ENCODE results near the gene PLS3. TPM values are rescaled to one million over a fixed set of nuclear protein-coding genes. Genes with fewer than 3 reads are reported as not detected.

The PLS3 gene
- total RNA-seq, 3 donors from 2014 or later = 64.6 to 79.5 (median 69.4) TPM

GRCh38 chrX:115581759-115582615, 21.0 kb downstream of the PLS3 start:
- TF ChIP-seq, protein P1, sequence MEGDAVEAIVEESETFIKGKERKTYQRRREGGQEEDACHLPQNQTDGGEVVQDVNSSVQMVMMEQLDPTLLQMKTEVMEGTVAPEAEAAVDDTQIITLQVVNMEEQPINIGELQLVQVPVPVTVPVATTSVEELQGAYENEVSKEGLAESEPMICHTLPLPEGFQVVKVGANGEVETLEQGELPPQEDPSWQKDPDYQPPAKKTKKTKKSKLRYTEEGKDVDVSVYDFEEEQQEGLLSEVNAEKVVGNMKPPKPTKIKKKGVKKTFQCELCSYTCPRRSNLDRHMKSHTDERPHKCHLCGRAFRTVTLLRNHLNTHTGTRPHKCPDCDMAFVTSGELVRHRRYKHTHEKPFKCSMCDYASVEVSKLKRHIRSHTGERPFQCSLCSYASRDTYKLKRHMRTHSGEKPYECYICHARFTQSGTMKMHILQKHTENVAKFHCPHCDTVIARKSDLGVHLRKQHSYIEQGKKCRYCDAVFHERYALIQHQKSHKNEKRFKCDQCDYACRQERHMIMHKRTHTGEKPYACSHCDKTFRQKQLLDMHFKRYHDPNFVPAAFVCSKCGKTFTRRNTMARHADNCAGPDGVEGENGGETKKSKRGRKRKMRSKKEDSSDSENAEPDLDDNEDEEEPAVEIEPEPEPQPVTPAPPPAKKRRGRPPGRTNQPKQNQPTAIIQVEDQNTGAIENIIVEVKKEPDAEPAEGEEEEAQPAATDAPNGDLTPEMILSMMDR (IDR thresholded peaks at IDR 0.05) = no peak
- no peak for TF ChIP-seq POLR2AphosphoS5 (IDR thresholded peaks at IDR 0.05)
- TF ChIP-seq POLR2A (IDR thresholded peaks at IDR 0.05) = no peak
- H3K9me3 ChIP-seq = no peaks in the 10 kb centered on the region
- no peak overlapping the region for H3K4me3 ChIP-seq
- H3K27ac ChIP-seq = peak overlapping the region; percentile 20 to 64
- DNase-seq (ENCODE audit: low spot score in 2 of 2) = no peak
- no peaks in the 10 kb centered on the region for H3K4me1 ChIP-seq
- H3K27me3 ChIP-seq = peaks cover 0 to 61% of the 10 kb centered on the region in 2 donors
- intact Hi-C loops (cut with DNase I; ENCODE audit: low total_unique reads) = no loop called here
- no peaks in the 10 kb centered on the region for H3K36me3 ChIP-seq

GRCh38 chrX:115582616-115583495, 21.9 kb downstream of the PLS3 start:
- Histone ChIP-seq H3K27me3 (peaks cover 0 to 57% of the 10 kb centered on the region in 2 donors), H3K9me3 (no peaks in the 10 kb centered on the region), H3K4me1 (no peaks in the 10 kb centered on the region), H3K4me3 (peak overlapping the region in 1 of 3 donors; percentile 24), H3K27ac (peak overlapping the region; percentile 20 to 64), H3K36me3 (no peaks in the 10 kb centered on the region)
- intact Hi-C loops (cut with DNase I; ENCODE audit: low total_unique reads) = no loop called here
- DNase-seq (ENCODE audit: low spot score in 2 of 2) = no peak
- TF ChIP-seq POLR2A (IDR thresholded peaks at IDR 0.05) = no peak
- TF ChIP-seq, protein P1 (IDR thresholded peaks at IDR 0.05) = no peak
- TF ChIP-seq POLR2AphosphoS5 (IDR thresholded peaks at IDR 0.05) = no peak

GRCh38 chrX:115583496-115584004, 22.6 kb downstream of the PLS3 start:
- TF ChIP-seq, protein P1 (IDR thresholded peaks at IDR 0.05) = no peak
- TF ChIP-seq POLR2AphosphoS5 (IDR thresholded peaks at IDR 0.05) (no peak), POLR2A (IDR thresholded peaks at IDR 0.05) (no peak)
- H3K4me3 ChIP-seq = peak overlapping the region in 1 of 3 donors; percentile 24
- no peaks in the 10 kb centered on the region for H3K36me3 ChIP-seq
- intact Hi-C loops (cut with DNase I; ENCODE audit: low total_unique reads) = no loop called here
- H3K9me3 ChIP-seq = no peaks in the 10 kb centered on the region
- peak overlapping the region; percentile 20 to 28 for H3K27ac ChIP-seq
- H3K4me1 ChIP-seq = no peaks in the 10 kb centered on the region
- peaks cover 0 to 60% of the 10 kb centered on the region in 2 donors for H3K27me3 ChIP-seq
- no peak for DNase-seq (ENCODE audit: low spot score in 2 of 2)

DNA sequence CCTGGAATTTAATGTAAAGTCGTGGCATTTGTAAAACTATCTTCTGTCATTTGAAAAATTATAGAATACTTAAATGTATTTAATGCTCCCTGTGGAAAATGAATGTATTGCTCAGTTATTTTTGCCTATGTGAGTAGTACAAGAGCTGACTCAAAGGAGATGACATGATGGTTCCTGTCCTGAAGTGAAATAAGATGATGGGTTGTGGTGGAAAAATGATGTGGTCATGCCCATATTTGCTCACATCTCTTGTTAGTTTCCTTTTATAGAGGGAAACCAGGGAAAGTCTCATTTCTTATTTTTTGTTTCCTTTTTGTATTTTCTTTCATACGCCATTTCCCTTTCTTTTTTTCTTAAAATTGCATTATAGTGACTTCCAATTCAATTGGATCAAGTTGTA, 23.7 kb downstream of the PLS3 start:
- Histone ChIP-seq H3K9me3 (no peaks in the 10 kb centered on the region), H3K4me3 (no peak overlapping the region), H3K4me1 (no peaks in the 10 kb centered on the region), H3K27ac (no peak overlapping the region), H3K27me3 (peaks cover 0 to 58% of the 10 kb centered on the region in 2 donors), H3K36me3 (no peaks in the 10 kb centered on the region)
- intact Hi-C loops (cut with DNase I; ENCODE audit: low total_unique reads) = no loop called here
- no peak for DNase-seq (ENCODE audit: low spot score in 2 of 2)
- TF ChIP-seq POLR2A (IDR thresholded peaks at IDR 0.05) (no peak), POLR2AphosphoS5 (IDR thresholded peaks at IDR 0.05) (no peak)
- TF ChIP-seq, protein P1 (IDR thresholded peaks at IDR 0.05) = no peak

All from breast epithelium (tissue), 4 donors.